GM21723 (cell line): Measurements from ENCODE around the gene DIP2B.
"Not testable (repeated sequence)": the region's sequence is repeated elsewhere in the genome, so short reads cannot be mapped to it uniquely, and the experiment has no call there.

ENCODE experiments used
- ATAC-seq: cut with Tn5 transposase; IDR thresholded peaks from one replicate; pipeline ENCODE4 v1.9.1; 2021; ENCODE audit warnings: mild to moderate bottlenecking, moderate library complexity; ENCODE audit not compliant: unreplicated experiment

DIP2B gene

DNA sequence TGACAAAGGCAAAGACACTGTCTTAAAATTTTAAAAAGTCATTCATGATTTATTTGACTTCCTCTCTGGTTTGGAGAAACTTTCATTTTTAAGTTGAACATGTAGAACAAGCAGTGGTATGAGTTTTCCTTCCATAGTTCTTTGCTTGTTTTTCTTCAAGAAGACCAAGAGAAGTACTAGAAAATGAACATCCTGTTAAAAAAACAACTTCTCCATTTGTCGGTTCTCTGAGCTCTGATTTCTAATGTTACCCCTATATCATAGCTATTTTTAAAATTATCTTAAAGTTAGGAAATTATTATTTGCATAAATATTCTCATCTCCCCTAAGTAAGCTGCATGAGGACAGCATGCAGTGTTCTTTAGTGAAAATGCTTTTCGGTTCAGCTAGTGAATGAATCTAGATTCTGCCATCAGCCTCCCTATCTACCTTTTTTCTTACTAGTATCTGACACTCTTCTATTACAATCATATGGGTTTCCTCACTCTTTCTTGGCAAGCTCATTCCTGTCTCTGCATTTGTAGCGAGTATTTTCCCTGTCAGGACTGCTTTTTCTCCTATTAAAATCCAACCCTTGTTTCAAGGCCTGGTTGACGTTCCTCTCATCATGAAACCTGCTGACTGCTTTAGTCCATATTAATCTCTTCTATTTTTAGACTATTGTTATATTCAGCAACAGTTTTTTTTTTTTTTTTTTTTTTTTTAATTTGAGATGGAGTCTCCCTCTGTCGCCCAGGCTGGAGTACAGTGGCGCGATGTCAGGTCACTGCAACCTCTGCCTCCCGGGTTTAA is 15.8 kb downstream of the DIP2B start:
- no peak for ATAC-seq

DNA sequence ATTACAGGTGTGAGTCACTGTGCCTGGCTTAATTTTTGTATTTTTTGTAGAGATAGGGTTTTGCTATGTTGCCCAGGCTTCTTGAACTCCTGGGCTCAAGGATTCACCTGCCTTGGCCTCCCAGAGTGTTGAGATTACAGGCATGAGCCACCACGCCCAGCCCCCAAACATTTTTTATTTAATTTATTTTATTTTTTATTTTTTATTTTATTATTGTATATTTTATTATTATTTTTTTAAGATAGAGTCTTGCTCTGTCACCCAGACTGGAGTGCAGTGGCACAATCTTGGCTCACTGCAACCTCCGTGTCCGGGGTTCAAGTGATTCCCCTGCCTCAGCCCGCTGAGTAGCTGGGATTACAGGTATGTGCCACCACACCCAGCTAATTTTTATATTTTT is 17.0 kb downstream of the DIP2B start:
- ATAC-seq, result not testable (repeated sequence)

GRCh38 chr12:50523772-50524171 is 19.0 kb downstream of the DIP2B start:
- no peak for ATAC-seq

DNA sequence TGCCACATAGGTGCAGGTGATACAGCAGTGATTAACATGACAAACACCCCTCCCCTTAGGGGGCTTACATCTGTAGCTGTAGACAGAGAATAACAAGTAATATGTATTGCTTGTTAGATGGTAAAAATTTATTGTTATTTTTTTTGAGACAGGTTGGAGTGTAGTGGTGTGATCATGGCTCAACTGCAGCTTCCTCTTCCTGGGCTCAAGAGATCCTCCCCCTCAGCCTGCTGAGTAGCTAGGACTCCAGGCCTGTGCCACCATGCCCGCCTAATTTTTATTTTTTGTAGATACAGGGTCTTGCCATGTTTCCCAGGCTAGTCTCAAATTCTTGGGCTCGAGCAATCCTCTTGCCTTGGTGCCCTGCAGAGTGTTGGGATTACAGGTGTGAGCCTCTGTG is 19.8 kb downstream of the DIP2B start:
- no peak for ATAC-seq

DNA sequence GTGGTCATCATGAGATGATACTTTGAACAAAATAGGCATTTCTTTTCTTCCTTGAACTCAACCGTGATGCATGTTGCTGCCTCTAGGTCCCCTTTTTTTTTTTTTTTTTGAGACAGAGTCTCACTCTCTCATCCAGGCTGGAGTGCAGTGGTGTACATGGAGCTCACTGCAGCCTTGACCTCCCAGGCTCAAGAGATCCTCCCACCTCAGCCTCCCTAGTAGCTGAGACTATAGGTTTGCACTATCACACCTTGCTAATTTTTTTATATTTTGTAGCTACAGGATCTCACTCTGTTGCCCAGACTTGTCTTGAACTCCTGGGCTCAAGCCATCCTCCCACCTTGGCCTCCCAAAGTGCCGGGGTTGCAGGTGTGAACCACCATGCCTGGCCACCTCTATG is 20.6 kb downstream of the DIP2B start:
- ATAC-seq, result no peak

GRCh38 chr12:50527359-50527726 is 22.6 kb downstream of the DIP2B start:
- ATAC-seq, result no peak

GRCh38 chr12:50528800-50529199 is 24.0 kb downstream of the DIP2B start:
- ATAC-seq, result no peak

- no peak for ATAC-seq
Observed at GRCh38 chr12:50529345-50529744, 24.6 kb downstream of the DIP2B start.

DNA sequence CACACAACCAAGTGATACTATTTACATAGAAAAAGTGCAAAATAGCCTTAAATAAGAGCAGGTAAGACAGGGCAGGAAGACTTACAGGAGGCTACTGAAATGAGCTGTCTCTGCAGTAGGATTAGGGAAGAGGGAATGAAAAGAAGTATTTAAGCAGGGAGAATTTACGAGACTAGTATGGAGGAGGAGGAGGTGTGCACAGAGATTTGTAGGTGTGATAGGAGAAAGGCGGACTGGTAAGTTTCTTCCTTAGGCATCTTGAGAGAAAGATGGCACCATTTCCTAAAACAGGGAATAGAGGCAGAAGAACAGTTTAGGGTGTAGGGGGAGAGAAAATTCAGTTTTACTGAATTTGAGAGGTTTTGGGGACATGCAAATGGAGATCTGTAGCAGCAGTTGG is 25.7 kb downstream of the DIP2B start:
- ATAC-seq, result no peak

DNA sequence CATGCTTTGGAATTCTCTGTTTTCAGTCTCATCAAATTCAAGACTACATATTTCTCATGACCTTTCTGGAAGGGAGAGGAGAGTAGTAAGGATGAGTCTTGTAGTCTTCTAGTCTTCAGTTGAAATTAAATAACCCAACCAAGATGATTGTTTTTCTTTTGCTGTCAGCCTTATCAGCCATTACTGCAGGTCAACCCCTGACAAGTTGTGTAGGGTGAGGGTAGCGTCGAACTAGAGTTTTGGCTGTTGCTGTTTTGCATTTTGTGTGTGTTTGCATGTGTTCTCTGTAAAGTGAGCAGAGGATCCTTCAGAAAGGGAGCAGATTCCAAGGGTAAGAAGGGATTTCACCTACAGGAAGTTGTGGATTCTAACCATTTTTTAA is 28.4 kb downstream of the DIP2B start:
- ATAC-seq, result peak; percentile 7

DNA sequence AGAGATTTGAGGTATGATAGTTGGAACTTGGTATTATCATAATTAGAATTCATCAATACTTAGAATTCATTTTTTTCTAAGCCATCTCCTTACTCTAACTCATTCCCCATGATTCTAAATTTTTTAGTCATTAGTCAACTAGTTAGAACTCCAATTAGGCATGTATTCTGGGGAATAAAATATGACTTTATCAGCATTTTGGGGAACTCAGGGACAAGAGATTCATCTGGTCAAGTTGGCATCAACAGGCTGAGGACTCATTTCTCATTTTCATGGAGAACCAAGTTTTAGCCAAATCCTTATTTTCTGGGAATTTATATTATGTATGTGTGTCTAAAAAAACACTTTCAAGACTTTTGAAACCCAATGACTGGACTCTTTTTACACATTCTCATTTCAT is 29.2 kb downstream of the DIP2B start:
- ATAC-seq, result no peak

DNA sequence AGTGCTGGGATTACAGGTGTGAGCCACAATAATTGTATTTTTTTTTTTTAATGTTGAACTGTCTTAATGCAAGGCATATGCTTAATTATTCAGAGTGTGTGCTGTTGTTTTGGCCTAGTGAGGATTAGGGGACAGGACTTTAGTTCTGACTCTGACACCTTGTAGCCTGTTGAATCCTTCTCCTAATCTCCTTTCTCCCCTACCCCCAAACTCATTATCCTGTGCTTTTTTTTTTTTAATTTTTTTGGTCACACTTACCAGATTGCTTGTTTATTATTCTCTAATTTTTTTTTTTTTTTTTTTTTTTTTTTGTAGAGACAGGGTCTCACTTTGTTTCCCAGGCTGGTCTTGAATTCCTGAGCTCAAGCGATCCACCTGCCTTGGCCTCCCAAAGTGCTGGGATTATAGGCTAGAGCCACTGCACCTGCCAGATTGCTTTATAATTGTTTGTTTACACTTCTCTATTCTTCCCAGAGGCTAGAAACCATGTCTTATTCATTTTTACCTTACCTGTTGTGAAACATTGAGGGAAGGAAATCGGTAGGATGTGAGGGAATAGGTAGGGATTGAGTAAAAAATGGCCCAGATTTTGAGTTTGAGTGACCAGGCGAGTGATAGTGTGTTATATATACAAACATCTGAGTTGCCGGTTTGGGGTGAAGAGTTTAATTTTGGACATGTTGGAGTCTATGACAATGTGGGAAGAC is 32.2 kb downstream of the DIP2B start:
- no peak for ATAC-seq

- ATAC-seq, result no peak
Observed at GRCh38 chr12:50537538-50537919, 32.7 kb downstream of the DIP2B start.

- ATAC-seq, result no peak
Observed at GRCh38 chr12:50538182-50538581, 33.4 kb downstream of the DIP2B start.

DNA sequence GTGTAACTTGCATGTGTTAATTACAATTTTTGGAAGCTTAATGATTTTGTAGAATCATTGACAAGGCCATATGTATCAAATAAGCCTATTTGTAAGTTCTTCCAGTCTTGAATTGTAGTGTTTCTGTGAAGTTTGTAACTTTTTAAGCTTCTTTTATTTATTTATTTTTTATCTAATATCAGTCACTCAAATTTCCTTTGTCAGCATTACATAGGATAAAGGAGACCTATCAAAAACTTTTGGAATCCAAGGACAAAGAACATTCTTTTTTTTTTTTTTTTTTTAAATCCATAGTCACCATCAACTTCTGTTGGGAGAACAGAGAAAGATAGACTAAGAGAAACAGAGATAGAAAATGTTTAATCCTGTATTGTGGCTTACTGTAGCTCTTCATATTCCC is 36.4 kb downstream of the DIP2B start:
- ATAC-seq, result no peak

- ATAC-seq, result no peak
Observed at GRCh38 chr12:50542448-50542847, 37.7 kb downstream of the DIP2B start.

DNA sequence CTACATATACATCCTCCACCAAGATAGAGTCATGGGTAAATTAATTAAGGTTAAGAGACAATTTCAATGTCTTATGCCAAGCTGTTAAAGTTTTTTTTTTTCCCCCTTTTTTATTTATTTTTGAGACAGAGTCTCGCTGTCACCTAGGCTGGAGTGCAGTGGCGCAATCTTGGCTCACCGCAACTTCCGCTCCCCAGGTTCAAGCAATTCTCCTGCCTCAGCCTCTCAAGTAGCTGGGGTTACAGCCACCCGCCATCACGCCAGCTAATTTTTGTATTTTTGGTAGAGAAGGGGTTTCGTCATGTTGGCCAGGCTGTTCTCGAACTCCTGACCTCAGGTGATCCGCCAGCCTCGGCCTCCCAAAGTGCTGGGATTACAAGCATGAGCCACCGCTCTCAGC is 38.4 kb downstream of the DIP2B start:
- not testable (repeated sequence) for ATAC-seq

DNA sequence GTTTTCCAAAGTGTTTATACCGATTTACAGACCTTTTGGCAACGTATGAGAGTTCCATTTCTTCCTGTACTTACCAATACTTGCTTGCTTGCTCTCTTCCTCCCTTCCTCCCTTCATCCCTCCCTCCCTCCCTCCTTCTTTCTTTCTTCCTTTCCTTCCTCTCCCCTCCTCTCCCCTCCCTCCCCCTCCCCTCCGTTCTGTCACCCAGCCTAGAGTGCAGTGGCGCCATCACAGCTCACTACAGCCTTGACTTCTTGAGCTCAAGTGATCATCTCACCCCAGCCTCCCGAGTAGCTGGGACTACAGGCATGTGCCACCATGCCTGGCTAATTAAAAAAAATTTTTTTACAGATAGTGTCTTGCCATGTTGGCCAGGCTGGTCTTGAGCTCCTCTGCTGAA is 40.4 kb downstream of the DIP2B start:
- ATAC-seq, result no peak

DNA sequence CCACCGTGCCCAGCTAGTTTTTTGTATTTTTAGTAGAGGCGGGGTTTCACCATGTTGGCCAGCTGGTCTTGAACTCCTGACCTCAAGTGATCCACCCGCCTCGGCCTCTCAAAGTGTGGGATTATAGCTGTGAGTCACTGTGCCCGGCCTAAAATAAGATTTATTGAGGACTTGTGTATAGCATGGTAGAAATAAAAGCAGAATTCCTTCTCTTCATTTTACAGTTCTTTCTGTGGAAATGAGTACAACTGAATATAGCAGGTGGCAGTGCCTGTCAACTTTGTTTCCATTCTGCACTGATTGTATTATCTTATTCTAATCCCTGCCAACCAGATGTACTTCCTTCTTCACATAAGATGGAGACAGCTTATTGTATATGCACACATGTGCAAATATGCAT is 41.0 kb downstream of the DIP2B start:
- no peak for ATAC-seq

DNA sequence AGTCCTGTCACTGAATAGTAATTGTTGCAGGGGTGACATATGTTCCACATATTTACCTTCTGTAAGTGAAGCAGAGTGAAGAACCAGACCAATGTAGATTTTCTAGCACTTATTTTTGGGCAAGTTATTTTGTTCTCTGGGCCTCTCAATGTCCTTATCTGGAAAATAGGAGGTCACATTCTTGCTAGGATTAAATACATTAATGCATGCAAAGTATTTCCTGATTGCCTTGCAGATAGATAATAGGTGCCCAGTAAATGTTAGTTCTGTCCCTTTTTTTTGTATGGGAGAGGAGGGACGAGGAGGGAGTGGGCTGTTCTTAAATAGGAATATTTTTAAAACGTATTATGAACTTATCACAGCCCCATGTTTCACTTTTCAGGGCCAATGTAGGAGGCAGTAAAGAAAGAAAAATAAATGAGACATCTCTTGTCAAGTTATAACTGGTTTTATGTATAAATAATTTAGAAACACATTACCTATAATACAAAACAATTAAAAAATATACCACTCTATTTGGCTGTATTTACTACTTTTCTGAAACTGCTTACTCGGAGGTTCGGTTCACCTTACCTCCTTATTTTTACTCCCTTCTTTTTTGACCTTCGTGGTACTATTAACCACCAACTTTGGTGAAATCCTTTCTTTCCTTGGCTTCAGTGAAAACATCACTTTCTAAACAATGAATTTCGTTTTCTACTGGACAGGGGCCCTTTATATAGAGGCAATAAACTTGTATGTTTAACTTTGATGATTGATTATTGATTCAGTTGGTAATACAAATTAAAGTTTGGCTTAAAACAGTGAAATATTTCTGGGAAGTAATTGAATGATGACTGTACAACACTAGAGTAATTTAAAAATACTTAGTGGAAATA is 41.9 kb downstream of the DIP2B start:
- no peak for ATAC-seq

- ATAC-seq, result no peak
Observed at GRCh38 chr12:50547742-50548141, 43.0 kb downstream of the DIP2B start.

DNA sequence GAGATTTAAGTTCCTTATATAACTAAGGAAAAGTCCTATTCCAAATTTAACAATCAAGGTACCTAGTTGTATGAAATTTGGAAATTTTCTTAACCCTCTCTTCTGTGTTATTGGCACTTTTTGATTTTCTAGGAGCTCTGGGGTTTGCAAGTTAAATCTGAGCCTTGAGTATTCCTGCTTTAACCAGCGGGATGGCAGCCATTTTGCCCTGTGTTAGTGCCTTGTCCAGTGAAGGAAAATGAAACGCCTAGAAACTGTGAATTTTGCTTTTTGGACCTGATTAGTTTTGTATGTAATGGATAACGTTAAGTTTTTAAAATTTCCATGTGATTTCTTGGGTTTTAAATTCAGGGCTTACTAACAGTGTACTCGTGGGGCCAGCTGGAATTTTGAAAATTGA is 45.1 kb downstream of the DIP2B start:
- no peak for ATAC-seq
